ENCODE results near the gene IL12RB1.
A peak's percentile ranks its signal among the peaks of the same experiment; 100 is the strongest.
"Not testable (repeated sequence)": the region's sequence is repeated elsewhere in the genome, so short reads cannot be mapped to it uniquely, and the experiment has no call there.

The IL12RB1 gene

GRCh38 chr19:18044825-18045304, 41.9 kb downstream of the IL12RB1 start:
- peak; percentile 76 to 86 for DNase-seq

GRCh38 chr19:18043676-18044075, 43.1 kb downstream of the IL12RB1 start:
- DNase-seq, result no peak

GRCh38 chr19:18041054-18041453, 45.7 kb downstream of the IL12RB1 start:
- DNase-seq, result no peak

GRCh38 chr19:18032102-18032501, 54.6 kb downstream of the IL12RB1 start:
- DNase-seq, result not testable (repeated sequence)

- not testable (repeated sequence) for DNase-seq
Measured at GRCh38 chr19:18031401-18031800, 55.3 kb downstream of the IL12RB1 start.

- no peak for DNase-seq
Measured at GRCh38 chr19:18029617-18030338, 57.0 kb downstream of the IL12RB1 start.

GRCh38 chr19:18027151-18027550, 59.6 kb downstream of the IL12RB1 start:
- no peak for DNase-seq

GRCh38 chr19:18023622-18024251, 63.0 kb downstream of the IL12RB1 start:
- DNase-seq, result peak in 1 of 2 experiments; percentile 68

- DNase-seq, result peak; percentile 55 to 64
Measured at GRCh38 chr19:18021121-18021755, 65.5 kb downstream of the IL12RB1 start.

GRCh38 chr19:18020212-18021085, 66.3 kb downstream of the IL12RB1 start:
- no peak for DNase-seq

- DNase-seq, result no peak
Measured at GRCh38 chr19:18017275-18018083, 69.3 kb downstream of the IL12RB1 start.

- DNase-seq, result no peak
Measured at GRCh38 chr19:18016209-18016910, 70.4 kb downstream of the IL12RB1 start.

GRCh38 chr19:18014197-18014596, 72.5 kb downstream of the IL12RB1 start:
- no peak for DNase-seq

GRCh38 chr19:18013210-18014111, 73.3 kb downstream of the IL12RB1 start:
- no peak for DNase-seq

- no peak for DNase-seq
Measured at GRCh38 chr19:18010149-18010548, 76.6 kb downstream of the IL12RB1 start.

- no peak for DNase-seq
Measured at GRCh38 chr19:18009412-18010066, 77.2 kb downstream of the IL12RB1 start.
